CD4-positive, alpha-beta T cell treated with Interleukin-17A for 1 hour (primary cell): Measurements from ENCODE around the gene MGRN1.
A peak's percentile ranks its signal among the peaks of the same experiment; 100 is the strongest.
"Not testable (repeated sequence)": the region's sequence is repeated elsewhere in the genome, so short reads cannot be mapped to it uniquely, and the experiment has no call there.

ENCODE experiments used
- DNase-seq: peaks from one replicate; pipeline ENCODE4 v3.0.0-alpha.2; 2020

MGRN1 gene

DNA sequence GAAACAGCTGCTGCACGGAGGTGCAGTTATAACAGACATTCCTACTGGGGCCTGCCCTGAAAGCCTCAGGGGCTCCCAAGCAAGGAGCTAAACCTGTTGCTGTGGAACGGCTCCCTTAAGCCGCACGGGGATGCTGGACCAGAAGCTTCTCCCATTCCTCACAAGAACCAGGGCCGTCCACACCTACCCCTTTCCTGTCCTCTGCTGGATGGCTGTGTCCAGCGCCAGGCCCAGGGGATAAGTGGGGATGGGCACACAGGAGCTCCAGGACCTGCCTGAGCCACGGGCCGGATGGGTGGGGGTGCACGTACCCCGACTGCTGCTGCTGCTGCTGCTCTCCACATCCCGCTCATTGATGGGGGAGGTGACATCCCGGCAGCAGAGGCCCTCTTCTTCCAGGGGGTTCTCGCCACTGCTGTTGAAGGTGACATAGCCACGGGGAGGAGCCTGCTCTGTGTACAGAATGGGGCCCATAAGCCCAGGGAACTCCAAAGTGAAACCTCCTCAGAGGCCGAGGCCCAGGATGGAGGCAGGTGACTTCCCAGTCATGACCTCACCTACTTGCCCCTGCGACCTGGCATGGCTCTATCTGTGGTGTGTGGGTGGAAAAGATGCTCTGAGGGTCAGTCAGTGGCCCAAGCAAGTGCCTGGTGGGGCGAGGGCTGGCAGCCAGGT is 77.3 kb downstream of the MGRN1 start:
- no peak for DNase-seq

DNA sequence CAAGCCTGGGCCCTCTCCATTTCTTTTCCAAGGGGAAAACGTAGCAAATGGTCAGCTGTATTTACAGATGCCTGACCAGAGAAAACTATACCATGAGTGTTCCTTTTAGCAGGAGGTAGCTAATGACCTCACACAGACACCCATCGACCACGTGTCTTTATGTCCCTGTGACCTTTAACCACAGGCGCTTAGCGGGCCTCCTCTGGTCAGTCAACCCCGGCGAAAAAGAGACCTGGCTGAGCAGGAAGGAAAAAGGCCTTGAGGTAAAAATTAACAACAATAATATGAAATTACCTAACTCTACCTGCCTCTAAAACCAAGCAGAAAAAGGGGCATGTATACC is 77.8 kb downstream of the MGRN1 start:
- no peak for DNase-seq

DNA sequence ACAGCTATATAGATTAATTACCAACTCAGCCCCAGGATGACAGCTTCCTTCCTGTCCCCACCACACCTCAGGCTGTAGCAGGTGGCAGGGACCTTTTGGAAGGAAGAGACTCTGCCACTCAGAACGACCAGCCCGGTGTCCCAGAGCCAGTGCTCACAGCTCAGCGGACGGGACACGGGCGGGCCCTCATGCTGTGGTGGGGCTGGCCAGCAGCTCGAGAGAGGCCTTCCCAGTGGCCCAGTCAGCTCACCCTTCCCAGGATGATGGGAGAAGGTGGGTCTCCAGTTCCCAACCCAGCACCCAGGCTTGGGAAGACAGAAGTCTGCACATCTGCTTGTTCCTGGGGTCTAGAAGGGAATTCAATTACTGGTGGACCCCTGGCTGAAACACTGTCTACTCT is 79.3 kb downstream of the MGRN1 start:
- DNase-seq: no peak

DNA sequence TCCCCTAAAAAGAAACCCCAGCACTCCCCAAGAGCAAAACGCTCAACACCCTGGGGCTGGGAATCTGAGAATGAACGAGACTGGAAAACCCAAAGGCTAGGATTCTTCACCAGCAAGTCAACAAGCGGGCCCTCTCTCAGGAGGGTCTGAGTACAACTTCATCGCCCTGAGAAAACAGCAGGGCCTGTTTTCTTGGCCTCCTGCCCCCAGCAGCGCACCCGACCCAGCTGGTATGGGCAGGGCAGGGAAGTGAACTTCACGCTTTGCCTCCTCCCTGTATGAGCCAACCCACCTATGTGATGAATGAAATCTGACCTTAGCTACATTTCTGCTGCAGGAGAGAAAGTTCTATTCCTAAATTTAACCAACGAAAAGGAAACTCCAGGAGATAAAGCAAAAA is 79.9 kb downstream of the MGRN1 start:
- DNase-seq: no peak

DNA sequence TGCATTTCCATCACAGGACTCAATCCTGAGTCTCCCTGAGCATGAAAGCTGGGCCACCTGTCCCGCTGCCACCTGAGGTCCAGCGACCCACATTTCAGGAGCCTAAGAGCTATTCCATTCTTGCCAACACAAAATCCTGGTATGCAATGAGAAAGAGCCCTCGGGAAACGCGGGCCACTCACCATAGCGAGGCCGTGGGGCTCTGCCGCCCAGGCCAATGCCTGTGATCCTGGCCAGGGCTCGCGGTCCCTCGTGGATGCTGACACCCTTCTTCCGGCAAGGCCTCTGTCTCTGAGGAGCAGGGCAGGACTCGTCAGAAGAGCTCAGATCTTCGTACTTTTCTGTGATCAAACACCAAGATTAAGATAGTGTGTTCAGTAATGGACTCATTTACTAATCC is 80.3 kb downstream of the MGRN1 start:
- DNase-seq: no peak

DNA sequence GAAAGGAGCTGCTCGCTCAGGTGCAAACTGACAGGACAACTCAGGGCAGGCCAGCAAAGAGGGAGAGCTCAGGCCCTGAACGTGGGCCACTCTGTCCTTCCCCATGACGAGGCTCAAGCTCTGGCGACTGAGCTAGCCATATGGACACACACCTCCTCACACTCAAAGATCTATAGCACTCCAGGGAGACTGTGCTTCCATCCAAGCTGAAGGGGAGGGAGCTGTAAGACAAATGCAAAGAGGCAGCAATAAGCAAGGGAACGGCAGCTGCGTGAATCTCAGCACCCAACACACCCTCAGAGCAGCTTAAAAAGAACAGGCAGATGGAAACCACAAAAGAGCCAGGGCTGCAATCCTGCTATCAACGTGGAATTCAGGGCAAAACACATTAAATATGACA is 82.2 kb downstream of the MGRN1 start:
- no peak for DNase-seq

DNA sequence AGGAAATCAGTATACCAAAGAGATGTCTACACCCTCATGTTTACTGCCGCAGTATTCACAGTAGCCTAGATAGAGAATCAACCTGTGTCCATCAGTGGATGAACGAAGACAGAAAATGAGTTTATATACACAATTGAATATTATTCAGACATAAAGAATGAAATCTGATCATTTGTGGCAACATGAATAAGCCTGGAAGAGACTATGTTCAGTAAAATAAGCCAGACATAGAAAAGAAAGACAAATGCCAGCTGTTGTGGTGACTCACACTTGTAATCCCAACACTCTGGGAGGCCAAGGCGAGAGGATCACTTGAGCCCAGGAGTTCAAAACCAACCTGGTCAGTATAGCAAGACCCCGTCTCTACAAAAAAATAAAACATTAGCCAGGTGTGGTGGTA is 84.9 kb downstream of the MGRN1 start:
- no peak for DNase-seq

DNA sequence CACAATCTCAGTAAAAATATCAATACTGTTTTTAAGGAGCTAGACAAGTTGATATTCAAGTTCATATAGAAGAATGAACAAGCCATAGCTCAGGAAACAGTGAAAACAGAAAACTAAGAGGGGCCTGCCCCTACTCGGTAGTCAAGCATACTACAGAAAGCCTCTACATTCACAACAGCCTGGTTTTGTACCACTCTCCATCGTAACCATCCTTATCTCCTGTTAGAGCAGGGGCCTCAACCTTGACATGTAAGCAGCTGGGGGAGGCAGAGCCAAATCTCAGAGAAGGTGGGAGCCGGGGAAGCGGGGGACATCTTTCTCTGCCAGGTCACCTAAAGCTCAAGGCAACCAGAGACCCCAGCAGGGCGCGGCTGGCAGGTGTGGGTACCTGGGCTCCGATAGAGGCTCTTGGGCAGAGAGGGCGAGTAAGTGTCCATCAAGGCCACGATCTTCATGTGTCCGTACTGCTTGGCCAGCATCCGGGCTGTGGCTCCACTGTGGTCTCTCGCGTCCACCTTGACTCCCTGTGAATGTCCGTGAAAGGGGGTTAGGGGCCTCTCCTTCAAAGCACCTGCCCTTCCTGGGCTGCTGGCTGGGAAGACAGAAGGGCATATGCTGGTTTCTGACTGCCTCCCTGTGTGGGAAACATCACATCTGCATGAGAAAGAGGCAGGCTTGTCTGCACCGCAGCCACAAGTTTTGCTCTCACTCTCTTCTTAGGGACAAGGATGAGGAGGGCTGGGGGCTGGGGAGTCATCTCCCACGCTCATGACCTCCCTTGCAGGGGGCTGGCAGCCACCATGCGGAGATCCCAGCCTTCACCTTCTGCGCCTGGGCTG is 89.3 kb downstream of the MGRN1 start:
- DNase-seq: no peak

DNA sequence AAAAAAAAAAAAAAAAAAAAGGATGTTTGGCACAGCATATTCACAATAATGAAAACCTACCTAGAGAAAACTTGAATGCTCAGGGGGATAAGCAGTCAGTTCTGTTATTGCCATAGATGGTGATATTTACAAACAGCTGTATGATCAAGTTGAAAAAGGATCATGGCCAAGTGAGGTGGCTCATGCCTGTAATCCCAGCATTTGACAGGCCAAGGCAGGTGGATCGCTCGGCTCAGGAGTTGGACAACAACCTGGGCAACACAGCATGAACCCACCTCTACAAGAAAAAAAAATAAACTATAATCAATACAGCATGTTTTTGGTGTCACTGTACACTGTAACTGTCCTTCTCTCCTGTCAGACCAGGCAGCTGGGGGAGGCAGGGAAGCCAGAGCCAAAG is 90.4 kb downstream of the MGRN1 start:
- DNase-seq: no peak

DNA sequence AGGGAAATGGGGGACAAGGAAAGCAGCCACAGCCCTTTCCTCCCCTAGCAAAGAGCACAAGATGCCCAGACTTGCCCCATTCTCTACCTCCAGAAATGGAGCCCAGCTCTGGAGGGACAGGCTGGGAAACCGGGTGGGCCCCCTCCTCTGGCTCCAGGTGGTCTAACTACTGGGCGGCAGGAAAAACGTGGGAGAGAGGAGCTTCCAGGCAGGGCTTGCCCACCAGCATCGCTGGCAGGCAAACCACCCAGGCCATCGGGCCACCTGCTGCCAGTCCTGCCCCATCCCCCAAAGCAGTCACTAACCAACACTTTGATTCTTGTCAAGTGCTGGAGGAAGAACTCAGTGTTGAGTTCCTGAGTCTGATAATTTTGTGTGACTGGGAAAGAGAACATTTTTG is 93.8 kb downstream of the MGRN1 start:
- no peak for DNase-seq

DNA sequence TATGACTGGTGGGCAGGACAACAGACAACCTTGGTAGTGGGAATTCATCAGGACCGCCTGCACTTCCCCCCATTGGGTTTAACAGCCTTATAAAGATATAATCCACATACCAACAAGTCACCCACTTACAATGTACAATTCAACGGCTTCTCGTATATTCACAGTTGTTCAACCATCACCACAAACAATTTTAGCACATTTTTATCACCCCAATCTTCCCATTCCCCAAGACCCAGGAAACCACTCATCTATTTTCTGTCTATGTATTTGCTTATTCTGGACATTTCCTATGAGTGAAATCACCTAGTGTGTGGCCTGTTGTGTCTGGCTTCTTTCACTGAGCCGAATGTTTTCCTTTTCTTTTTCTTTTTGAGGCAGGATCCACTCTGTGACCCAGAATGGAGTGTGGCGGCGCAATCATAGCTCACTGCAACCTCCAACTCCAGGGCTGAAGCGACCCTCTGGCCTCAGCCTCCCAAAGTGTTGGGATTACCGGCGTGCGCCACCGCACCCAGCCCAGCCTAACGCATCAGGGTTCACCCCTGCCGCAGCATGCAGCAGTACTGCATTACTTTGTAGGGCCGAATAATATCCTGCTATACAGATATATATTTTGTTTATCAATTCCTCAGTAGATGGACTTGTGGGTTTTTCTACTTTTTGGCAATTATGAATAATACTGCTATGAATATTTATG is 98.6 kb downstream of the MGRN1 start:
- DNase-seq: no peak

DNA sequence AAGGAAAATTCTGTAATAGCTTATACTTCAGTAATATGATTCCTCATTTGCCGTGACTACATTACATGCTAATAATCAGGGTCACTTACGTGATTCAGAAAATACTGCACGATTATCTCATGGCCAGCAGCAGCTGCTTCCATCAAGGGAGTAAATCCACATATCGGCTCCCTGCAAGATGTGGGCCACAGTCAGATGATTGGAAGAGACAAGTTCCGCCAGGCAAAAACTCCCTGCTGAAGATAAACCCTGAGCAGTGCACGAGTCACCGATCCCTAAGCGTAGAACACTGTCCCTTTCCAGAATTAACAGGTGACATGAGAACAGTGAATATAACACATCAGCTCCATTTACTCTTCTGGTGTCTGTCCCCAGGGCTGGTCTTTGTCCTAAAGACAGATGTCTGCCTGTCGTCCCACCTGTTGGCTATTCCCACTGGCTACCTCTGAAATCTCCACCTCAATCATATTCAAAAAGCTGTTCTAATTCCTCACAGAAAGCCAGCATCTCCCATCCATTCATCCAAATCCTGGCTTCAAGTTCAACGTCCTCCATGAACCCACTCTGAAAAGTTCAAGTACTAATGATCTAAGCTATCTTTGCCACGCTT is 100.1 kb downstream of the MGRN1 start:
- DNase-seq: no peak

DNA sequence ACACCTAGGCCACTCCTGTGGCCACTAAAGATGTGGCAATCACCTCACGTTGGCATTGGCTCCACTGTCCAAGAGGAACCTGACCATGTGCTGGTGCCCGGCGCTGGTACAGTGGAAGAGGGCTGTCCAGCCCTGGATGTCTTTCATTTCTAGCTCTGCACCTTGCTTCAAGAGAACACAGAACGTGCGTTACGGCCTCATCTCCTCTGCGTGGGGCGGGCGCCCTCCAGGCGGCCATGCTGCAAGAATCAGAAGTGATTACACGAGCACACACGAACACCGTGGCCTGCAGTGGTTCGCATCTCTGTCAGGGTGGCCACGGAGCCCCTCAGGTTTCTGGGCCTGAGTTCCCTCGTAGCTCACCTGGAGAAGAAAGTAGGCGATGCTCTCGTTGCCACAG is 102.0 kb downstream of the MGRN1 start:
- no peak for DNase-seq

DNA sequence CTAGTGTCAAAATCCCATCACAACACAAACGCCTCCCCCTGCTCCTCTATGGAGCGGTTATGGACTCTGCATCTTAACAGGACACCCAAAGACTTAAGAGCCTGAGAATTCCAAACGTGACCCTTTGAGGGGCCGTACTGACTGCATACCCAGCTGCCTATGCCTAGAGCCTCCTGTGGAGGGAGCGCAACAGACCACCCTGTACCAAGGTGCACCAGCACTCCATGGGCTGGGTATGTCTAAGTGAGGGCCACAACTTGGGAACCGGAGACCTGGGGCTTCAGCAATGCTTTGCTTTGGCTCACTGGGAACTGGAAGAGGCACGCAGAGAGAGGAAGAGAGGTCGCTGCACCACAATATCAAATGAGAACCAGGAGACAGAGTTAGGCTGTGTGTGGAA is 104.0 kb downstream of the MGRN1 start:
- no peak for DNase-seq

DNA sequence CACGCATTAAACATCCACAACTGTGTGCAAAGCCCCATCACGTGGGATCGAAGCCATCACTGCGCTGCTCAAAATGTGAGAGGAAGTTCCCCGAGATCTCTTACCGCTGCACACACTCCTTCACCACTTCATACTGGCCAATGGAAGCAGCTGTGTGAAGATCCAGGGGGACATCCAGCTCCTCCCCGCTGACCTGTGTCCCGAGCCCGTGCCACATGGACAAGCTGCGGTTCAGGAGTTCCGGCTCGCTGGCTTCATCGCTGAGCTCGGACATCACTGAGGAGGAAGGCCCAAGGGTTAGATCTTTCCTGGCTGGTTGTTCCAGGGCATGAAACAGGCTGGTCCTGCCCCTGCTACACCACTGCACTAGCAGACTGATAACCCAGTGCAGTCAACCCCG is 105.2 kb downstream of the MGRN1 start:
- DNase-seq: no peak

DNA sequence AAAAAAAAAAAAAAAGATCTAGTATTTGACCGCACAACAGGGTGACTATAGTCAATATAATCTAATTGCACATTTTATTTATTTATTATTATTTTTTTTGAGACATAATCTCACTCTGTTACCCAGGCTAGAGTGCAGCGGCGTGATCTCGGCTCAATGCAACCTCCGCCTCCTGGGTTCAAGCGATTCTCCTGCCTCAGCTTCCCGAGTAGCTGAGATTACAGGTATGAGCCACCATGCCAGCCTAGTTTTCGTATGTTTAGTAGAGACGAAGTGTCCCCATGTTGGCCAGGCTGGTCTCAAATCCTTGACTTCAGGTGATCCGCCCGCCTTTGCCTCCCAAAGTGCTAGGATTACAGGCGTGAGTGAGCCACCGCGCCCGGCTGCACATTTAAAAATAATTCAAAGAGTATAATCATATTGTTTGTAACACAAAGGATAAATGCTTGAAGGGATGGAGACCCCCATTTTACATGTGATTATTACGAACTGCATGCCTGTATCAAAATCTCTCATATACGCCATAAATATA is 108.7 kb downstream of the MGRN1 start:
- DNase-seq: no peak

DNA sequence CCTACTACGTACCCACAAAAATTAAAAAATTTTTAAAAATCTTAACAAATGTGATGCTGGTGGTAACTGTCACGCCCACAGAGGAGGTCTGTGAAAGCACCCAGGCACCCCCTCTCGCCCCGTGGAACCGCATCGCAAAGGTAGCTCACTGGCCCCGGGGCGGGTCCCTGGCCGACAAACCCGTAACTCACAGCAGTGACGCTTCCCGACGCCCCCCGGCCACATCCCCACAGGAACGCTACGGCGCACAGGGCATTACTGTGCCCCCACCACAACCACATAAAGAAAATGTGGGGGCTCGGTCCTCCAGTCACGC is 109.1 kb downstream of the MGRN1 start:
- no peak for DNase-seq

DNA sequence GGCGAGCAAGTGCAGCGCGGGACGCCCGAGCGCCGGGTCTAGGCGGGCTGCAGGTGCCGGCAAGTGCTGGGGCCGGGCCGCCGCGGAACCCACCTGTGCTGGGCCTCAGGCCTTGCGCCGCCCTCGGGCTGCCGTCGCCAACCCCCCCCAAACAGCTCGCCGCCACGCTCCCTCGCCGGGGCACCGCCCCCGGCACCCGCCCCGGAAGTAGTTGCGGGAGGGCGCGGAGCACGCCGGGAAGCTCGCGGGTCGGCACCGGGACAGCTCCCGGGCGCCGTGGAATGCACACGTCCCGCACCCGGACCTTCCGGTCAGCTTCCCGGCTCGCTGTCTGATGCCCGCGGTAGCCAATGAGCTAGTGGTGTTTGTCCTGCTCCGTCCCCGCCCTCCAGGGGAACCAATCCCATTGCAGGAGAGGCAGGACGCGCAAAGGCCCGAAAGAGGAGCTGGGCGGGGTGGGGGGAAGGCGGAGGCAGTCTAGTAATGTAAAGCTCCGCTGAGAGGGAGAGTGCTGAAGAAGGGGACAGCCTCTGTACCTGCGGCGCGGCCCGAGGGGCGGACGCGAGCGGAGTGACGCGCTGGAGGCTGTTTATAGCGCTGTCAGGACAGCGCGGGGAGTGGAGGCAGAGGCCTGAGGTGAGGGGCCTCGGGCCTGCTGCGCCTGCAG is 109.6 kb downstream of the MGRN1 start, which contains the start of the genes ANKS3 and DNAAF8:
TSS of gene ANKS3 (minus strand) at position 209 of the 667 bp plus-strand sequence. CDS start 4,122 bp downstream, outside the sequence.
TSS of gene DNAAF8 (plus strand) at position 475 of the 667 bp plus-strand sequence. CDS start 1,978 bp downstream, outside the sequence.
- DNase-seq: peak; percentile 79

DNA sequence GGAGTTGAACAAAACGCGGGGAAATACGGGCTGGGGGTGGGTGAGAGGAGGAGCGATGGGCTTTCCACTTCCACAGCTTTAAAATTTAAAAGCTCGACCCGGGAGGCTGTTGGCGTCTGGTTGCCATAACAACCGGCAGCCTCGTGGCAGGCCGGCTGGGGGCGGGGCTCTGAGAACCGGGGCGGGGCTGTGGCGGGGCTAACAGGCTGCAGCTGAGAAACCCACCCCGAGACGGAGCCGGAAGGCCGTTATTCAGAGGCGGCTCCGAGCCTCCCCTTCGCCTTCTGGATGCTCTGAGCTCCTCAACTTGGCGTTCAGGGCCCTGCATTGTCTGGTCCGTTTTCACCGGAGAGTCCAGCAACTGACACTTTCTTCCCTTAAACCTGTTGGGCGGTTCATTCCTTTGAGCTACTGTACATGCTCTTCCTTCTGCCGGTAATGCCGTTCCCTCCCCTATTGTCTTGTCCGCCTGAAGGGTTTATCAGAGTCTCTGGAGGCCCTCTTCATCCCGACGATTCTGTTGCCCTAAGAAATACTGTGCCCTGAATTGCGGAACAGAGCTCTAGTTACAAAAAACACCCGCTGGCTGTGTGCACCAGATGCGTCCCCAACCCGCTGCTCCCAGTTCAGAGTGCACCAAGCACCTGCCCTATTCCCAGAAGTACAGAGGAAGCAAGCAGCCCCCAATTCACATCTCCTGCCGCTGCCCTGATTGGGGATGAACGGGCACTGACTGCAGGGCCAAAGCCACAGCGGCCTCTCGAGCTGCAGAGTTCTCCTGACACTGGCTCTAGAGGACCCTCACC is 110.3 kb downstream of the MGRN1 start:
- peak; percentile 94 for DNase-seq

DNA sequence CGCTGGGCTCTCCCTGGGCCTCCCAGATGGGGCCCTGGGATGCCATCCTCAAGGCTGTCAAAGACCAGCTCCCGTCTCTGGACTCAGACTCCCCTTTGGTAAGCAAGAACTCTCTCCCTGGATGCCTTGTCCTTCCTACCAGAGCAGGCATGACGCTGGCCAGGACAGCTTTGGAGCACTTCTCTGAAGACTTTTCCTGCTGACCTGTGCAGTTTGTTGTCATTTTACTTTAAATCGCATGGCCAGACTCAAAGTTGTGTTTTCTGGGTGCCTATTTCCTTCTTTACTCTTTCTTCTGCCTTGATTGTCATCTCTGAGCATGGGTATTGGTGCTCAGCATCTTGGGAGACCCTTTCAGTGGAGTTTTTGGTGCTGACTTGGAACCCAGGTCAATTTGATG is 111.9 kb downstream of the MGRN1 start:
- DNase-seq: no peak

DNA sequence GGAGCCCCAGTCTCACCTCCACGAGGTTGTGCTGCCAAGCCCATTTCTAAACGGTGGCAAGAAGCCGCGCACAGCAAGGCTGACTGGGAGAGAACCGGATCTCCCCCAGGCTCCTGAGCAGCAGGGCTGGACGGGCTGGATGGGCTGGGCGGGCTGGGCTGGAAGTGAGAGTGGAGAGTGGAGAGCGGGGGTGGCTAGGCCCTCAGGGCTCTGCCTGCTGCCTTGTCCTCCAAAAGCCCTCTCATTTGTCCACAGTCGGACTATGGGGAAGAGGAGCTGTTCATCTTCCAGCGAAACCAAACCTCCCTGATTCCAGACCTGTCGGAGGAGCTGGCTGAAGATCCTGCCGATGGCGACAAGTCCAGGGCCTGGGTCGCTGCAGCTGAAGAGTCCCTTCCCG is 112.9 kb downstream of the MGRN1 start:
- no peak for DNase-seq

DNA sequence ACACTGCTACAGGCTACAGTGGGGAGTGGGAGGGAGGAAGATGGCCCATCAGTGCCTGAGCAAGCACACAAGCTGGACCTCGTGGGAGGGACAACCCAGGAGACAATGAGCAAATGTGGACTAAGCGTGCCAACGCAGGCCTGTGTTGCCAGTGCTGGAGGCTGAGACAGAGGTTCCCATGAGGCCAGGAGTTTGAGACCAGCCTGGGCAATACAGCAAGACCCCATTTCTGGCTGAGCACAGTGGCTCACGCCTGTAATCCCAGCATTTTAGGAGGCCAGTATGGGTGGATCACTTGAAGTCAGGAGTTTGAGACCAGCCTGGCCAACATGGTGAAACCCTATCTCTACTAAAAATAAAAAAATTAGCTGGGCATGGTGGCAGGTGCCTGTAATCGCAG is 113.7 kb downstream of the MGRN1 start:
- not testable (repeated sequence) for DNase-seq
